Measurements from ENCODE around the gene LRRC4B.
"Not testable (repeated sequence)": the region's sequence is repeated elsewhere in the genome, so short reads cannot be mapped to it uniquely, and the experiment has no call there.

Gene LRRC4B

GRCh38 chr19:50553134-50553703 lies 15.0 kb downstream of the LRRC4B start:
- no peak for DNase-seq (ENCODE audit: low read depth)

DNA sequence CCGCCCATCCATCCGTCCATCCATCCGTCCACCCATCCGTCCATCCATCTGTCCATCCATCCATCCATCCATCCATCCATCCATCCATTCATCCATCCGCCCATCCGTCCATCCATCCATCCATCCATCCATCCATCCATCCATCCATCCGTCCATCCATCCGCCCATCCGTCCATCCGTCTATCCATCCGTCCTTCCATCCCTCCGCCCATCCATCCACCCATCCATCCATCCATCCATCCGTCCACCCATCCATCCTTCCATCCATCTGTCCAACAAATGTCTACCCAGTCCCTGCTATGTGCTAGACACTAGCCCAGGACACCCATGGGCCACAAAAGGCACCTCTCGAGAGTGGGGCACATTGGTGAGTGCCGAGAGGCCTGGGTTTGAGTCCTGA lies 15.7 kb downstream of the LRRC4B start:
- DNase-seq (ENCODE audit: low read depth) = no peak

DNA sequence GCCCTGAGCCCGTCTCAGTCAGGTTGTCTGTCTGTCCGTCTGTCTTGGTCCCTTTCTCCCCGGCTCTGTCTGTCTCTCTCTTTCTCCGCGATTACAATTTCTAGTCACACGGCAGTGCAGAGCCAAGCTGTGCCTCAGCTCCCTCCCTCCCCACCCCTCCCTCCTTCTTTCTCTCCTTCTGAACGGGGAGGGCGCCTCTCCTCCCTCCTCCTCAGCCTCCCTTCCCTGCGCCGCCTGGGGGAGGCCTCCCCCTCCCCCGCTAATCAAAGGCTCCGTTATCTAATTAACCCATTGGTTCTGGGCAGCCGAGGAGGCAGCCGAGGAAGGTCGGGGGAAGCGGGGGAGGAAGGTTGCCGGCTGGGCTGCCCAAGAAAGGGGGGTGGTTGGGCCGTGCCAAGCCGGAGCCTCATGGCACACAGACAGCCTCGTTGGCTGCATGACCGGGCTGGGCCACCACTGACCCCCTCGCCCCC lies 16.5 kb downstream of the LRRC4B start:
- no peak for DNase-seq (ENCODE audit: low read depth)

DNA sequence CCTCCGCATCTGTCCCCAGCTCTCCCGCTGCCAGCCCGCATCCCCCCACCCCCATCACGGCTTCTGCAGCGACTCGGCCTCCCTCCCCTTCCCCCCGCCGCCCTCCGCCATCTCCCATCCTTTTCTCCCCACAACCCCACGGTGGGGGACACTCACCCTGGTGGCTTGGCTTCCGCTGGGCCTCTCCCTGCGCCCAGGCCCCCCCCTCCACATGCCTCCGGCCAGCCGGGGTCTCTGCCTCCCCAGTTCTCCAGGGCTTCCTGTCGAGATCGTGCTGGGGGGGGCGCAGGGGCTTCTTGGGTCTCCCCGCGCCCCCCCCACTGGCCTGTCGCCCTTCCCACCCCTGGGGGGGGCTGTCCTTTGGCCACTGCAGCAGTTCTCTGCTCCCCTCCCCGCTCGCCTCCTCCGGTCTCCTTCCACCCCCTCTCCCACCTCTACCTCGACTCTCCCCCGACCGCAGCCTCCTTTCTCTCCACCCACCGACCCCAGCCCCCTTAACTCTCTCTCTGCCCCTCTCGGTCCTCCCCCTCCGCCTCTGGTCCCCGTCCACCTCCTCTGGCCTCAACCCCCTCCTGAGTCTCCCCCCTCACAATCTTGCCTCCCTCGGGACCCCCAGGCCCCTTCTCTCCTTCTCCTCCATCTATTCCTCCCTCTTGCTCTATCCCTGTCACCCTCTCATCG lies 17.1 kb downstream of the LRRC4B start:
- no peak for DNase-seq (ENCODE audit: low read depth)

DNA sequence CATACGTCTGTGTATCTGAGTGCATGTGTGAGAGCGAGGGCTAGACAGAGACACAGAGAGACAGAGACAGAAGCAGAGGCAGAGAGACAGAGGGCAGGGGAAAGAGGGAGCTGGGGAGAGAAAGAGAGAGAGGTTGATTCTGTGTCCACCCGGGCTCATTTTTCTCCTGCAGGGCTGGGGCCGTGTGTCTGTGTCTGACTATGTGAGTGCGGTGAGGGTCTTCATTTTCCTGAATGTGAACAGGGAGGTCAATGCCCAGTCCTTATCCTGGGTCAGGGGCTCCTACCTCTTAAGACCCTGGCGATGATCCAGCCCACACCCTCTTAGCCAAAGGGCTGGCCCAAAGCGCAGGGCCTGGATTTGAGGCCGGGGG lies 17.7 kb downstream of the LRRC4B start:
- DNase-seq (ENCODE audit: low read depth) = no peak

DNA sequence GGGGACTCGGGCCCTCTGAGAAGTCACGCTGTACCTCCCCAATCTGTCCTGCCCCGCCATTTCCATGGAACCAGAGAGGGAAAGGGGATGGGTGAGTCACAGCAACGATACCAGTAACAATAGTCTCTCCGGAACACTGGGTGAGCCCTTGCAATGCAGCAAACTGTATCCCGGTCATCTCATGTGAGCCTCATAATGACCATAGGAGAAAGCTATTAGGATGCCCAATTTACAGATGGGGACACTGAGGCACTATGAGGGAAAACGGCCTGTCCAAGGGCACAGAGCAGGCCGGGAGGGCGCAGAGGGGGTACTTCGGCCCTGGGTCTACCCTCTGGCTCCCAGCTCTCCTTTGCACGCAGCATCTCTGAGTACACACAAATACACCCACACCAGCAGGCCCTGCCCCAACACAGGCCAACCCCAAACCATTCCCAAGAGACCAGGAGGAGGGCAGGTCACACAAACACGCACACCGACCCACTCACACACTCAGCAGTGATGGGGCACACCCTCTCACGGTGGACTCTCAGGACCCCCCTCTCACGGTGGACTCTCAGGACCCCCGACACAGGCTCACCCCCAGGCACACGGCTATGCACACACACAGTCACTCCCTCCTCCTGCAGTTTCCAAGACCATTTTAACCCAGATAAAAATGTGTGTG lies 18.2 kb downstream of the LRRC4B start:
- DNase-seq (ENCODE audit: low read depth) = no peak

DNA sequence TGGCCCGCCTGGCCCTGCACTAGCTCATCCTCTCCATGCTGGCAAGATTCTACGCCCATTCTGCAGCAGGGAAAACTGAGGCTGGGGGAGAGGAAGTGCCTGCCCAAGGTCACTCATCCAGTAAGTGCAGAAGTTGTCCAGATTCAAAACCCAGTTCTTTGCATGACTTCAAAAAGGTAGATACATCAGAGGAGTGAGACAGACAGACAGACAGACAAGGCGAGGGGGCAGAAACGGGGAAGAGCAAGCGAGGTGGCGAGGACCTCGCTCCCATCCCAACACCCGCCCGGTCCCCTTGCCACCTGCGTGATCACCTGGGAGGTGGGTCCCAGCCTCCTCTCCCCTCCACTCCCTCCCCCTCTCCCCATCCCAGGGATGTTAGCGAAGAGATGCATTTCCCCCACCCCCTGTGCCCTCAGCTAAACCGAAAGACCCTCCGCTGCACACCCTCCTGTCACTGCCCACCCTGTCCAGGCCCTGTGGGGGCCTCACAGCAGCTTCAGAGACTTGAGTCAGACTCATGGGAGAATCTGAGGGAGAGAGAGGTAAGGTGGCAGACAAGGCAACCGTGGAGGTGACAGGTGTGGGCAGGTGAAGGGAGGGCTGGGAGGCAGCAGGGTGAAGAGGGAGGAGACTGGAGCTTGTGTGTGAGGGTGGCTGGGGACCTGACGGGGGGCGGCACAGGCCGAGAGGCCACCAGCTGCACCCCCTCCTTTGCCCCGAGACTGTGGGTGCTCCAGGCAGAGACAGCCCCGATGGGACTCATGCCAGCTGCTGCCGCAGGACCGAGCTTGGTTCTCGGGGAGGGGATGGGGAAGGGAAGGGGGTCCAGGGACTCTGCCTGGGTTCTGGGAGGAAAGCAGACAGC lies 18.9 kb downstream of the LRRC4B start:
- DNase-seq (ENCODE audit: low read depth) = no peak

DNA sequence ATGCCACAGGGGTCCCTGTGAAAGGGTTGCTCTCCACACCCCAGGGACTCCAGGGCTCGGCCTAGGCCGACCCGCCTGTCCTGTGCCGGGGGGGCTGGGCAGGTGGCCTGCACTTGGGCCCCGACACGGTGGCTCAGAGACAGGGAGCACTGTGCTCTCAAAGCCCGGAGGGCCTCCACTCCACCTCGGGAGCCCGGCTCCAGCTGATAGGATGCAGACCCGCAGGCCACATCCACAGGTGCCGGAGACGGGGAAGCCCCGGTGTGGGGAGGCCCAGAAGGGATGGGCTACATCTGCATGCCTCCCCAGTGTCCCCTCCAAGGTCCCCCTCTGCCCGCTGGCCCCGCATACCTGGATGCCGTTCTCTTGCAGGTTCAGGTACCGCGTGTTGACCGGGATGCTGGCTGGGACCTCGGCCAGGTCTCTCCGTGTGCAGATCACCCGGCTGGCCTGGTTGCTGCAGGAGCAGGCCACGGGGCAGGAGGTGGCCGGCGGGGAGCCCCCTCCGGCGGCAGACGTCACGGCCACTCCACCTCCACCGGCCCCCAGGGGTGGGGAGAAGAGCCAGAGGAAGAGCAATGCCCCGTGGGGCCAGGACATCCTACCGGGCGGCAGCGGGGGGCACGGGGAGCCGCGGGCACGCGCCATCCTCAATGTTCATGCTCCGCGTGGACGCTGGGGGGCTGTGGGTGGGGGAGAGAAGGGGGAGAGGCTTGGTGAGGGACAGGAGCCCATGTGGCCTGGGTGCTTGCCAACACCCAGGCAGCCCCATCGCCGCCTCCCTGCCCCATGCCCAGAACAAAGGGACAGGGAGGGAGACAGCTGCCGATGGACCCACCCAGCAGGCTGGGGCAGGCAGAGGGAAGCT lies 19.8 kb downstream of the LRRC4B start:
- DNase-seq (ENCODE audit: low read depth) = no peak

DNA sequence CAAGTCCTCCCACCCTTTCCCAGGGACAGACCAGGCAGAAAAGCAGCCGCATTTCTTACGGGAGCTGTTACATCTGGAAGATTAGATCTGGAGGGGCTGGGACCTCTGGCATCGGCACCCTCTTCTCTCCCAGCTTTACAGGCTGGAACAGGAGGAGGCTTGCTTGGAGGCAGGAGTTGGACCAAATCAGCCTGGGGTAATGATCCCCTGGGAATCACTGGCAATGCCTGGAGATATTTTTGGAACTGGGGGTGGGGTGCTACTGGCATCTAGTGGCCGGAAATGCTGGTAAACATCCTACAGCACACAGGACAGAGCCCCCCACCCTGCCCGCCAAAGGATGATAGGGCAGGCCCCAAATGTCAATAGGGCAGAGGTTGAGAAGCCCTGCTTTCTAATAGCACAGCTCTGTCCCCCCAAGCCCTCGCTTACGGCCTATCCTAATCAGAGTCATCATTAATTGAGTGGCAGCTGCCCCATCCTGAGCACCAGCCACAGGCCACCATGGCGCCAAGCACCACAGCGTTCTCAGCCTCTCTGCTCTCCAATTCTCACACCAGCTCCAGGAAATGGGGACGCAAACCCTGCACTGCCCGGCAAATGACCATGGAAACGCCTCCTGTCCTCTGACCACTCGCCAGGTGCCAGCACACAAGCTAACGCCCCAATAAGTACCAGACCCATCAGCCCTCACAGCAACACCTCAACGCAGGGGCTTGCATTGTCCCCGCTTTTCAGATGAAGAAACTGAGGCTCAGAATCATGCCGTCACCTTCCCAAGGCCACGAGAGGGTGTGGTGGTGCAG lies 20.6 kb downstream of the LRRC4B start:
- no peak for DNase-seq (ENCODE audit: low read depth)

GRCh38 chr19:50546527-50547221 lies 21.6 kb downstream of the LRRC4B start:
- no peak for DNase-seq (ENCODE audit: low read depth)

DNA sequence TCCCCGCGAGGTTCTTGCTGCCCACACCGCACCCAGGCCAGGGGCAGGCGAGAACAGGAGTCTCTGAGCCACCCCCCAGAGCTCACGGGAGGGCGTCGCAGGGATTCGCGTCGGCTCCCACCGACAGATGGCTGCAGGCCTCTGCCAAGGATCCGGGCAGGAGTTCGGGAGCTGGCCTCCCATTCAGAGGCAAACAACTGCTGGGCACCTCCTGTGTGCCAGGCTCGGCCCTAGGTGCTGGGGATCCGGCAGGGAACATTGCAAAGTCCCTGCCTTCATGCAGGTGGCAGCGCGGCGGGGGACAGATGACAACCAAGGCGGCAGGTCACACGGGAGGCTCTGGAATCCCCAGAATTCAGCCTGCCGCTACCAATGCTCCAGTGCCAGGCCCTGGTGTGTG lies 25.3 kb downstream of the LRRC4B start:
- DNase-seq (ENCODE audit: low read depth) = no peak

- peak; percentile 53 for DNase-seq (ENCODE audit: low read depth)
Observed at GRCh38 chr19:50537769-50538230, 30.4 kb downstream of the LRRC4B start.

- no peak for DNase-seq (ENCODE audit: low read depth)
Observed at GRCh38 chr19:50537306-50537685, 30.9 kb downstream of the LRRC4B start.

DNA sequence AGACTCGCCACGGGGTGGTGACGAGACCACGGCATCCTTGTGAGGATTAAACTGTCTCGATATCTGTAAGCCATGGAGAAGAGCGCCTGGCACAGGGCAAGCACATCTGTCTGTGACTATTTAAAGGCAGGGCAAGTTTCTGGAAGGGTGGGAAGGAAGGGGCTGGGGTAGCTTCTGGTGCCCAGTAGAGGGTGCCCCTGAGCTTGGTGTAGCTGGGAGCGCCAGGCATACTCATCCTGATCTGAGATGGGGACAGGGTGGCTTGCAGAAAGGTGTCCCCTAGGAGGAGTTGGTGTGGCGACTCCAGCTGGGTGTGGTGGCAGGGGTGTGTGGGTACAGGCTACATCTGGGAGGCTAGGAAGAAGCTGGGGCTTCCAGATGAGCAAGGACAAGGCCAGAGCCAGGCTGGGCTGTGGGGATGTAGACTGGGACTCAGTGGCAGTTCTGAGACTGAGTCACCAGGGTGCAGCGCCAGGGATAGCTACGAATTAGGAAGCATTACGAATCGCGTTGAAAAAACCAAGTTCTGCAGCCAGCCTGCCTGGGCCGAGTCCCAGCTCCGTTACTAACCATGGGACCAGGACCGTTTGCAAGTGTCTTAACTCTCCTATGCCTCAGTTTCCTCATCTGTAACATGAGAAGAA lies 31.5 kb downstream of the LRRC4B start:
- no peak for DNase-seq (ENCODE audit: low read depth)

- no peak for DNase-seq (ENCODE audit: low read depth)
Observed at GRCh38 chr19:50535672-50536187, 32.5 kb downstream of the LRRC4B start.

GRCh38 chr19:50534478-50534877 lies 33.8 kb downstream of the LRRC4B start:
- no peak for DNase-seq (ENCODE audit: low read depth)

- no peak for DNase-seq (ENCODE audit: low read depth)
Observed at GRCh38 chr19:50532952-50533351, 35.3 kb downstream of the LRRC4B start.

DNA sequence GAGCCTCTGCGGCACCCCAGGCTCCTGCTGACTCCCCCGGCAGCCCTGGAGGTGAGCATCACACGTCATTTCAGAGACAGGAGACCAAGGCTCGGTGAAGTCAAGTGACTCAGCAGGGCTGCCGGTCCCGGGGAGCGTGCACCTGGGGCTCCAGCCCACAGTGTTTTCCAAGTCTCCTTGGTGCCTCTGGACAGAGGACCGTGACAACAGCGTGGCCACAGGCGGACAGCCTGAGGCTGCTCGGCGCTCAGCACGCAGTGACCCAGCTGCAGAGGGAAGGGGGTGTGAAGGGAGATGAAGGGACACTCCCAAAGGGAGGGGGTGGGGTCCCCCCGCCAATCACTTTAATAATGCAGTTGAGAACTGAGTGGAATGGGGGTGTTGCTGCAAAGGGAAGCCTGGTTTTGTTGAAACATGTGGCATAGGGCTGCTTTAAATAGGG lies 37.0 kb downstream of the LRRC4B start:
- DNase-seq (ENCODE audit: low read depth) = no peak

DNA sequence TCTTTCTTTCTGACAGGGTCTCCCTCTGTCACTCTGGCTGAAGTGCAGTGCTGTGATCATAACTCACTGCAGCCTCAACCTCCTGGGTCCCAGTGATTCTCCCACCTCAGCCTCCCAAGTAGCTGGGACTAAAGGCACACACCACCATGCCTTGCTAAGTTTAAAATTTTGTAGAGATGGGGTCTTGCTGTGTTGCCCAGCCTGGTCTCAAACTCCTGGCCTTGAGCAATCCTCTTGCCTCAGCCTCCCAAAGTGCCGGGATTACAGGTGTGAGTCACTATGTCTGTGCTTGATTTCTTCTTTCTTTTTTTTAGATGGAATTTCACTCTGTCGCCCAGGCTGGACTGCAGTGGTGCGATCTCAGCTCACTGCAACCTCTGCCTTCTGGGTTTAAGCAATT lies 40.2 kb downstream of the LRRC4B start:
- not testable (repeated sequence) for DNase-seq (ENCODE audit: low read depth)
